SK-N-SH (cell line): ENCODE data around the gene LYSMD4. TPM values are rescaled to one million over a fixed set of nuclear protein-coding genes. Genes with fewer than 3 reads are reported as not detected.

Experiments
- CTCF ChIA-PET: fragments of 300-600, 350-600 bp; formaldehyde crosslinking; extraction: SDS; loops from one replicate; lab custom pipeline; 2021; lab: Yijun Ruan, JAX
- POLR2A ChIA-PET: fragments of 350-600 bp; sonication (Branson Sonifier 250); formaldehyde crosslinking; extraction: SDS; loops from one replicate; lab custom pipeline; 2020; ENCODE audit warnings: antibody characterized with exemption, inconsistent platforms; lab: Yijun Ruan, JAX
- DNase-seq: peaks from one replicate; pipeline ENCODE4 v3.0.0; 2012
- H2AFZ ChIP-seq: fragments of 200-600 bp; sonication (generic); 2 replicates; pipeline ENCODE4 v1.8.1; 2016; ENCODE audit warnings: antibody characterized with exemption, mild to moderate bottlenecking, low read depth
- H3F3A ChIP-seq: fragments of 200-600 bp; sonication (generic); replicated peaks from 2 replicates; pipeline ENCODE3; 2016; ENCODE audit warnings: antibody characterized with exemption, mild to moderate bottlenecking; ENCODE audit not compliant: insufficient read depth
- H3K27ac ChIP-seq, 2 experiments: fragments of 200-500 bp in 1 of 2; fragments of 200-600 bp in 1 of 2; sonication (Bioruptor generic) in 1 of 2; sonication (generic), shearing (Covaris generic) in 1 of 2; 2 replicates each; pipeline versions ENCODE4 v1.5.1 to v1.6.1; 2014 to 2016; ENCODE audit warnings: low read depth in 2 of 2, inconsistent platforms in 1 of 2, low read length in 1 of 2, mild to moderate bottlenecking in 1 of 2, mixed read lengths in 1 of 2
- H3K27me3 ChIP-seq: fragments of 200-600 bp; sonication (generic), shearing (Covaris generic); 2 replicates; pipeline ENCODE4 v1.6.1; 2016; ENCODE audit warnings: mixed run types; ENCODE audit not compliant: insufficient read depth
- H3K36me3 ChIP-seq, 2 experiments: fragments of 200-500 bp in 1 of 2; fragments of 200-600 bp in 1 of 2; sonication (Bioruptor generic) in 1 of 2; sonication (generic) in 1 of 2; replicated peaks in 1 of 2; 2 replicates each; pipeline versions ENCODE3 to v1.5.1; 2014 to 2016; ENCODE audit warnings: low read length in 1 of 2, mild to moderate bottlenecking in 1 of 2; ENCODE audit not compliant: insufficient read depth in 2 of 2, control insufficient read depth in 1 of 2
- H3K4me1 ChIP-seq, 2 experiments: fragments of 200-500 bp in 1 of 2; fragments of 200-600 bp in 1 of 2; sonication (Bioruptor generic) in 1 of 2; sonication (generic), shearing (Covaris generic) in 1 of 2; 2 replicates each; pipeline versions ENCODE4 v1.5.1 to v1.6.1; 2014 to 2016; ENCODE audit warnings: low read depth in 1 of 2, low read length in 1 of 2, mixed run types in 1 of 2; ENCODE audit not compliant: insufficient read depth in 2 of 2, control insufficient read depth in 1 of 2
- H3K4me2 ChIP-seq: fragments of 200-600 bp; sonication (generic), shearing (Covaris generic); 2 replicates; pipeline ENCODE4 v1.6.1; 2017; ENCODE audit warnings: mixed run types
- H3K4me3 ChIP-seq, 2 experiments: fragments of 200-500 bp in 1 of 2; fragments of 200-600 bp in 1 of 2; sonication (Bioruptor generic) in 1 of 2; sonication (generic), shearing (Covaris generic) in 1 of 2; 2 replicates each; pipeline versions ENCODE4 v1.5.1 to v1.8.1; 2014 to 2016; ENCODE audit warnings: low read depth in 2 of 2, inconsistent platforms in 1 of 2, low read length in 1 of 2, mild to moderate bottlenecking in 1 of 2, mixed read lengths in 1 of 2, moderate library complexity in 1 of 2
- H3K79me2 ChIP-seq: fragments of 200-600 bp; sonication (generic); 2 replicates; pipeline ENCODE4 v1.8.1; 2017; ENCODE audit warnings: mild to moderate bottlenecking; ENCODE audit not compliant: insufficient read depth
- H3K9ac ChIP-seq: fragments of 200-600 bp; sonication (generic); 2 replicates; pipeline ENCODE4 v1.6.1; 2017; ENCODE audit warnings: mixed run types
- H3K9me2 ChIP-seq: fragments of 200-600 bp; sonication (generic); 2 replicates; pipeline ENCODE4 v1.6.1; 2017; ENCODE audit warnings: mixed run types
- H3K9me3 ChIP-seq: fragments of 200-600 bp; sonication (generic); 2 replicates; pipeline ENCODE4 v1.6.1; 2017; ENCODE audit warnings: mixed run types, mild to moderate bottlenecking, moderate library complexity
- H4K20me1 ChIP-seq: fragments of 200-600 bp; sonication (generic); 2 replicates; pipeline ENCODE4 v1.6.1; 2017; ENCODE audit warnings: mild to moderate bottlenecking, mixed run types; ENCODE audit not compliant: insufficient read depth
- CHD2 ChIP-seq: fragments of 150-350 bp; IDR thresholded peaks from 2 replicates; pipeline ENCODE4 v1.6.1; 2018; ENCODE audit warnings: low read length; ENCODE audit not compliant: partially characterized antibody
- ELF1 ChIP-seq: IDR thresholded peaks from 2 replicates; pipeline ENCODE4 v1.4.0; 2012
- EP300 ChIP-seq, 2 experiments: IDR thresholded peaks; 2 replicates each; pipeline versions ENCODE4 v1.4.0 to v1.6.1; 2012; ENCODE audit warnings: borderline replicate concordance in 1 of 2, low read depth in 1 of 2, low read length in 1 of 2
- FOXJ3 ChIP-seq: sonication (generic); formaldehyde crosslinking; IDR thresholded peaks from 2 replicates; pipeline ENCODE4 v1.5.1; 2020; ENCODE audit warnings: mild to moderate bottlenecking, missing genetic modification reagents
- GABPA ChIP-seq: IDR thresholded peaks from 2 replicates; pipeline ENCODE4 v1.4.0; 2012; ENCODE audit warnings: low read depth, mild to moderate bottlenecking
- GATA2 ChIP-seq: sonication (generic); formaldehyde crosslinking; IDR thresholded peaks from 2 replicates; pipeline ENCODE4 v1.5.0; 2020; ENCODE audit warnings: mild to moderate bottlenecking, missing genetic modification reagents
- JUND ChIP-seq: IDR thresholded peaks from 2 replicates; pipeline ENCODE4 v1.4.0; 2012
- MEF2A ChIP-seq: IDR thresholded peaks from 2 replicates; pipeline ENCODE4 v1.4.0; 2012; ENCODE audit warnings: low read depth, borderline replicate concordance
- NFIC ChIP-seq: IDR thresholded peaks from 2 replicates; pipeline ENCODE4 v1.4.0; 2012; ENCODE audit warnings: borderline replicate concordance
- POLR2AphosphoS5 ChIP-seq: IDR thresholded peaks from 2 replicates; pipeline ENCODE4 v1.6.1; 2012; ENCODE audit warnings: low read depth, low read length
- RAD21 ChIP-seq: IDR thresholded peaks from 2 replicates; pipeline ENCODE4 v1.6.1; 2012; ENCODE audit warnings: mild to moderate bottlenecking, low read length
- RFX5 ChIP-seq: IDR thresholded peaks from 2 replicates; pipeline ENCODE4 v1.6.1; 2012; ENCODE audit warnings: mild to moderate bottlenecking, improper control_type of control experiment, low read length
- TAF1 ChIP-seq: IDR thresholded peaks from 2 replicates; pipeline ENCODE4 v1.6.1; 2012; ENCODE audit warnings: low read depth, mild to moderate bottlenecking, low read length, moderate library complexity, borderline replicate concordance
- WGBS: methylation state at CpG from one replicate; pipeline ENCODE4 v1.1.6; 2017; ENCODE audit warnings: low lambda C conversion rate; 5-methylcytosine and 5-hydroxymethylcytosine counted together
- polyA plus RNA-seq, 3 experiments: library from polyadenylated mRNA; depleted of rRNA; stranded (reverse); fragments of >200 nt; gene quantifications; 2 replicates each; pipeline ENCODE4 v1.2.3, GENCODE V29; 2012
- TF ChIP-seq, protein P1 (sequence below): IDR thresholded peaks from 2 replicates; pipeline ENCODE4 v1.4.0; 2012; ENCODE audit warnings: low read depth, borderline replicate concordance

Gene LYSMD4
- polyA plus RNA-seq, 1 of the 3 experiments (the other 2 are of a cell fraction) = 6.1 TPM

DNA sequence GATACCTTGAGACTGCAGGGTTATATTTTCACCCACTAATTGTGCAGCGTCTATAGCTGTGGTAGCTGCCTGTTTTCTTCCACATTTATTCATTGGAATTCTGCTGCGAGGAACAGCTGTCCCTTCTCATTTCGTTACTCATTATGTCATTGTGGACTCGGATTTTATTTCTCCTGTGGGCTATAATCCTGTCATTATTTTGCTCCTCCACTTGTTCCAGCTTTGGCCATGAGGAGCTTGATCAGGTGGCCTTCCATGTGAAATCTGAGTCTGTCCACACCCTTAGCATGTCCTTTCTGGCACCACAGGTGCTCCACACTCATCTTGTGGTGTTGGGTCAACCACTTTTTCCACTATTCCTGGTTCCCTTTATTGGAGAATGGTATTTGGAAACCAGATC, 14.8 kb downstream of the LYSMD4 start:
- TF ChIP-seq GABPA (no peak), EP300 (IDR thresholded peaks at IDR 0.05; ENCODE audit: borderline replicate concordance in 1 of 2, low read depth in 1 of 2, low read length in 1 of 2) (no peak), TAF1 (no peak), POLR2AphosphoS5 (no peak), NFIC (no peak), FOXJ3 (CRISPR knock-in tag) (no peak), RAD21 (no peak), RFX5 (no peak)
- TF ChIP-seq, protein P1, sequence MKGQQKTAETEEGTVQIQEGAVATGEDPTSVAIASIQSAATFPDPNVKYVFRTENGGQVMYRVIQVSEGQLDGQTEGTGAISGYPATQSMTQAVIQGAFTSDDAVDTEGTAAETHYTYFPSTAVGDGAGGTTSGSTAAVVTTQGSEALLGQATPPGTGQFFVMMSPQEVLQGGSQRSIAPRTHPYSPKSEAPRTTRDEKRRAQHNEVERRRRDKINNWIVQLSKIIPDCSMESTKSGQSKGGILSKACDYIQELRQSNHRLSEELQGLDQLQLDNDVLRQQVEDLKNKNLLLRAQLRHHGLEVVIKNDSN = no peak
- TF ChIP-seq, all 33 proteins: peak for 0
- no peak for DNase-seq
- no peaks in the 10 kb centered on the region for H3F3A ChIP-seq
- ChIA-PET POLR2A (no interaction called here), CTCF (interaction anchor here (1.3 to 7.6 kb wide), 2 partner anchors 14 to 445 kb away, joined by 4 to 67 read pairs; no protein-coding TSS in a partner anchor)
- H3K27me3 ChIP-seq = no peaks in the 10 kb centered on the region
- peaks cover 20 to 39% of the 10 kb centered on the region in 2 experiments for H3K36me3 ChIP-seq
- no peaks in the 10 kb centered on the region; a peak in 2 of 4 replicates for H3K4me1 ChIP-seq
- 91% methylated on average over 4 of the region's 4 CpGs for WGBS
- no peak overlapping the region for H3K9ac ChIP-seq
- H3K4me2 ChIP-seq = no peak overlapping the region
- no peaks in the 10 kb centered on the region for H3K79me2 ChIP-seq
- H3K4me3 ChIP-seq = no peak overlapping the region
- H3K27ac ChIP-seq = no peak overlapping the region
- H4K20me1 ChIP-seq = no peaks in the 10 kb centered on the region
- H3K9me3 ChIP-seq = no peaks in the 10 kb centered on the region
- H2AFZ ChIP-seq = no peak overlapping the region
- H3K9me2 ChIP-seq = no peaks in the 10 kb centered on the region

DNA sequence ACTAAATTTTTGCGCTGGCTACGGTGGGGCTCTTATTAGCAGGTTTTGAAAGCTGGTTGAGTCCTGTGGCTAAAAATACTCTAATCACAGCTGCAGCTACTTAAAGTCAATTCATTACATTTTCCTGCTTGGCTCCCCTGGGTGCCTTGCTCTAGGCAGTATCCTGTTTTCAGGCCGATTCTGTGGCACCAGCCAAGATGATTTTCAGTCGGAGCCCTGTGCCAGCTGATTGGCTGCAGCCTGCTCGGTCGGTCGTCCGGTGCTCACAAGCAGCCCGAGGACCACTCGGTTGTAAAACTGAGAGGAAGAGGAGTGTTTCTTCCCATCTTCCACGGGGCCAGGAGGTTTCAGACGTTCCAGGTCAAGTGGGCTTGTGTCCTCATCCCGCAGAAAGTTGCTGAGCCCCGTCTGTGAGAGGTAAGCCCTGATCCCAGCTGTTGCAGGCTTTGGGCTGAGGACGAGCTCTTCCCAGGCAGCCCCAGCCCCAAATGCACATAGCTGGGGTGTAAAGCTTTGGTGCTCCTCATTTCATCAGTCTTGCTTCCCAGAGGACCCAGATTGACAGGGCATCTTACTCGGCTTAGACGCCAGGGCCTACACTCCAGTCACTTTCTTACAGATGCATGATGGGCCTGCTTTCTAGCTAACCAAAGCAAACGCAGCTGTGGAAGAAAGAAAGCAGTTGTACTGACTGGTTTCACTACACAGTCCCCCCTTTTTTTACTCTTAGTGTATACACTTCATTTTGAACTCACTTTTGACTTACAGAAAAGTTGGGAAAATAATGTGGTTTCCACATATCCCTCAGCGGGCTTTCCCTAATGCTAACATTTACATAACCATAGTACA, 15.9 kb downstream of the LYSMD4 start:
- H4K20me1 ChIP-seq = no peaks in the 10 kb centered on the region
- H3K9ac ChIP-seq = no peak overlapping the region
- ChIA-PET CTCF (interaction anchor here (0.7 to 7.6 kb wide), 7 partner anchors 9 to 468 kb away, joined by 3 to 67 read pairs (median 5); partner anchors contain the start of gene TTC23), POLR2A (no interaction called here)
- TF ChIP-seq ELF1 (no peak), CHD2 (no peak), TAF1 (no peak), MEF2A (no peak), RAD21 (no peak), EP300 (IDR thresholded peaks at IDR 0.05; ENCODE audit: borderline replicate concordance in 1 of 2, low read depth in 1 of 2, low read length in 1 of 2) (no peak), JUND (no peak), NFIC (no peak), GATA2 (CRISPR knock-in tag) (no peak), POLR2AphosphoS5 (no peak)
- H3K27me3 ChIP-seq = no peaks in the 10 kb centered on the region
- H3K4me3 ChIP-seq = no peak overlapping the region
- no peak overlapping the region for H3K27ac ChIP-seq
- H3K9me3 ChIP-seq = no peaks in the 10 kb centered on the region
- H3F3A ChIP-seq = no peaks in the 10 kb centered on the region
- H3K9me2 ChIP-seq = no peaks in the 10 kb centered on the region
- no peak overlapping the region for H3K4me2 ChIP-seq
- WGBS = 84% methylated on average over 16 of the region's 19 CpGs
- DNase-seq = no peak
- peaks cover 28 to 49% of the 10 kb centered on the region in 2 experiments for H3K36me3 ChIP-seq
- no peak overlapping the region for H2AFZ ChIP-seq
- no peaks in the 10 kb centered on the region for H3K79me2 ChIP-seq
- H3K4me1 ChIP-seq = no peaks in the 10 kb centered on the region; a peak in 2 of 4 replicates
